HG03139 (cell line): ENCODE data around the gene PTPRN2.
"Not testable (repeated sequence)": the region's sequence is repeated elsewhere in the genome, so short reads cannot be mapped to it uniquely, and the experiment has no call there.

ENCODE experiments used
- ATAC-seq: cut with Tn5 transposase; IDR thresholded peaks from one replicate; pipeline ENCODE4 v1.9.1; 2021; ENCODE audit not compliant: unreplicated experiment

PTPRN2 gene

DNA sequence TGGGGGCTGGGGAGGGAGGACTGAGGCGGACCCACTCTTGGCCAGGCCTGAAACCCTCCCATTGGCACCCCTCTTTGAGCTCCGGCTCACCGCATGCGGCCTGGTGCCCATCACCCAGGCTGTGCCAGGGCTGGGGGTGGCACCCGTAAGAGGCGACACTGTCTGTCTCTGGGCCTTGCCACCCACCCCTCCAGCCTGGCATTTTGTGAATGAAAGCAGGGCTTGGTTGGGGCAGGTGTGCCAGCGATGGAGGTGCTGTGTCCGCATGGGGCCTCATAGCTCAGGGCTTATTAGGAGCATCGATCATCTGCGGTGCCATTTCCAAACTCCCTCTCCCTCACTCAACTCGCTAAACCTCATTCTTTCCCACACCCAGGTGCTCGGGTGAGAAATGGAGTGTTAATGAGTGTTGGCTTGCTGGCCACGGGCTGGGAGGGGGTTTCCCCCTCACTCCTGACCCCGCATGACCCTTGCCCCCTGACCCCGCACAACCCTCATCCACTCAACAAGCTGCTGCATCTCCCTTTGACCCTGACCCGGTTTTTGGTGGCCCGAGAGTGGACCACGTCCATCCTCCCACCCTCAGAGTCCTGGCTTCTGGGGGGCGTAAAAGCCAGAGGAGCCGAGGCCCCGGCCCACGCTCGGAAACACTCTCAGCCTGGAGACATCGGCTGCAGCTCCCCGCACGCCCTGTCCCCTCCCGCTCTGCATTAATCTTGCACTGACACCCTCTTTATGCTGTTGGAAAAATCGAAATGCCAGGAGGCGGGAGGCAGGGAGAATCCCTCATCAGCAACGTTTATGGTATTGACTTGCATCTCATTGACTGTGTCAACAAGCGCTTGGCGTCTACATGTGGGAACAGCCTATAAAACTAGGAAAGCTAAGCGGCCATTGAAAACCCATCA is 1089.6 kb downstream of the PTPRN2 start:
- ATAC-seq = no peak

DNA sequence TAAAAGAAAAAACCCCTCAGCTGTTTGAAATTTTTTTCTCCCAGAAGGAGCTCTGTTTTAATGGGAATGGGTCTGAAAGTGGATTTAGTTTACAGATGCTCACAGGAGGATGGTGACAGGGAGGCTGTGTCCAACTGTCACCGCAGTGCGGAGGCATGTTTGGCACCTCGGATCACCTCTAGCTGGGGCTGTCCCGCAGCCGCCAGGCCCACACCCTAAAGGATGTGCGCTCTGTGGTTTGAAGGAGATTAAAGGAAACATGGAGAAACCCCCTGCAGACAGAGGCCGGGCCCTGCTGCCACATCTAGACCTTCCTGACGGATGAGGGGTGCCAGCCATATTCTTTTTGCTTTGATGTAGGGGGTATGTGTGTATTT is 1090.3 kb downstream of the PTPRN2 start:
- ATAC-seq = no peak

DNA sequence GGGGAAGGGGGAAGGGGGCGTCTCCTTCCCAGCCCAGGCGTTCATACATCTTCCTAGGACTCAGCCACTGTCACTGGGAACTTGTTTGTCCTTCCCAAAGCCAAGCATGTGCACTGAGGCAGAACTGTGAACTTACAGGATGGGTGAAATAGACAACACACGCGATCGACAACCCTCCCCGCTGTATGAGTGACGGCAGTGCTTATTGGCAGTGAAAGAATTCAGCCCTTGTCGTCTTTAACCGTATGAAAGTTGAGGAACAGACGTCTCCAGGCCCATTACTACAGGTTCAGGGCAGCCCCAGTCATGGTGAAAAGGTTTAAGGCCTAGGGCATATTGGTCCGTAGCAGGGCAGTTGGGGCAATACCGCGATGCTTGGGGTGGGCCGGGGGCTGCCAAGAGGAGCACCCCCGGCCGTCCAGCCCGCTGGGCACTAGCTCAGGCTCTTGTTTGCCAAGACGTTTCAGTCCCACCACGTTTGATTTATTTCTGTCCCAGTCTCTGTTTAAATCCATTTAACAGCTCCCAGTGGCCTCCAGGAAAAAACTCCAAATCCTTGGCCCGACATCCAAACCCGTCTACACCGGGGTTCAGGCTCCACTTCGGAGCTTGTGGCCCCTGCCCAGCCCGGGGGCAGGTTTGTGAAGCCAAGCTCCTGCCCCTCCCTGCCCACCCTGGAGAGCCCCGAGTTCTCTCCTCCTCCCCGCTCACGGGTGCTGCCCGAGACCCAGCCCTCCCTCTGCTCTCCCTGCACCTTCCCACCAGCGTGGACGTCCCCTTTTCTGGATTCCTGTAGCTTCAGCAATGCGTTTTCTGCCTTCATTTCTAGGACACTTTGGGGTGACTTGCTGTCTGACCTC is 1091.0 kb downstream of the PTPRN2 start:
- no peak for ATAC-seq

DNA sequence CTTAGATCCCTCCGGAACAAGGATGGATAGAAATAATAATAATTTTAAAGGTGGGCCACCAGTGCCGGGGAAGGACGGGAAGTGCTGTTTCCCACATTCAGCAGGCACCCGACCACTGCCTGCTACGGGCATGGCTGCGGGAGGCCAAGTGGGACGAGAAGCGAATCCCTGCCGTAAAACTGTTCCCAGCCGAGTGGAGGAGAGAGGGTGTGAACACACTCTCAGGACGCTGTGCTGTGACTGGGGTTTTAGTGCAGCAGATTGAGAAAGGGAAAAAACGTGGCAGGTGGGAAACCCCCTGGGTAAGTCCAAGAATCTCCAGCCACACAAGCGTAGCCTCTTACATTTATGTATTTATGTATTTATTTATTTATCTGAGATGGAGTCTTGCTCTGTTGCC is 1092.0 kb downstream of the PTPRN2 start:
- no peak for ATAC-seq

DNA sequence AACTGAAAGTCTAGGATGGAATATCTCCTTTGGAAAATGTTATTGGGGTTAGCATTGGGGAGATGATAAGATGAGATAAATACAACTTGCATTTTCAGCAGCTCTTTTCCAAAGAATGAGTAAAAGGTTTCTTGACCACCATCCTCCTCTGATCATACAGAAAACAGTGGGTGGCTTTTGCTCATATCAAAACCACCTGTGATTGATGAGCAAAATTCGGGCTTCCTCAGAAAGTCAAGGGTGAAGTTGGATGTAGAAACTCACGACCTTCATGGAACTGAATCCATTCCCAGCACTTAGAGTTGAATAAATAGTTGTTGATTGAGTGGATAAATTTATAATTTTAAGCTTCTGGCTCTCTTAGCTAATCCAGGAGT is 1092.5 kb downstream of the PTPRN2 start:
- no peak for ATAC-seq

DNA sequence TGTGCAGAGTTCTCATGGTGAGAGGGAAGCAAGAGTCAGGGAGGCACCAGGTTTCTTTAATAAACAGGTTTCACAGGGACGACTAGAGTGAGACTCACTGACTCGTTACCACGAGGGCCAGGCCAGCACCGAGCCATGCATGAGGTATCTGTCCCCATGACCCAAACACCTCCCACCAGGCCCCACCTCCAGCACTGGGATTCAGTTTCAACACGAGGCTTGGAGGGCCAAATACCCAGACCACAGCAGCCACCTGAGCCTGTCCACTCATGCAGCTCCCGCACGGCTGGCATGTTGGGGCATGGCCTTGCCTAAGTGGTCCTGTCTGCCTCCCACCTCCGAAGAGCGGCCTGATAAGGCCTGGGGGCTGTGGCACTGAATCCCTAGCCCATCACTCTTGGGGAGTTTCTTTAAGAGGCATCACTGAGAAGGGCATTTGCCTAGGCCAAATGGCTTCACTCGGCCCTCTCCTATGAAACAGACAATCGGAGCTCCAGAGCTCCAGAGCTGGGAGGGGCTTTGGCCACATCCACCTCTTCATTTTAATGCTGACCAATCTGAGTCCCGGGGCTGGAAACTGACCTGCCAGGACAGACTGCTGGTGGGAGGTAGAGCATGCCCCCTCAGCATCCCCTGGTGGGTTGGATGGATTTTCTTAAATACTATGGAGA is 1093.0 kb downstream of the PTPRN2 start:
- ATAC-seq = no peak

DNA sequence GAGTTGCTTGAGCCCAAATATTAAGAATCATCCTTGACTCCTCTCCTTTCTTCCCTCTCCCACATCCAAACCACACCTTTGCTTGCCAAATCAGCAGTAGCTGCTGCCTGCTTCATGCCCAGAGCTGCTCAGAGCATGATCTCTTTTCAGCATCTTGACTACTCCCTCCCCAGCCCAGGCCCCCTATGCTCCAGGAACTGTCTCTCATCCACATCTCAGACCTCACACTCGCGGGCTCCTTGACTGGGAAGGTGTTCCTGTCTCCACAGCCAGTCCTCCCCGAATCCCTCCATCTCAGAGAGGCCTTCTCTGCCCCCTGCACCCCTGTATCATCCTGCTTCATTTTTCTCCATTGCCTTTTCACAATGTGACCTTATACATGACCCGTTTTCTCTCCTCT is 1093.8 kb downstream of the PTPRN2 start:
- ATAC-seq = no peak

DNA sequence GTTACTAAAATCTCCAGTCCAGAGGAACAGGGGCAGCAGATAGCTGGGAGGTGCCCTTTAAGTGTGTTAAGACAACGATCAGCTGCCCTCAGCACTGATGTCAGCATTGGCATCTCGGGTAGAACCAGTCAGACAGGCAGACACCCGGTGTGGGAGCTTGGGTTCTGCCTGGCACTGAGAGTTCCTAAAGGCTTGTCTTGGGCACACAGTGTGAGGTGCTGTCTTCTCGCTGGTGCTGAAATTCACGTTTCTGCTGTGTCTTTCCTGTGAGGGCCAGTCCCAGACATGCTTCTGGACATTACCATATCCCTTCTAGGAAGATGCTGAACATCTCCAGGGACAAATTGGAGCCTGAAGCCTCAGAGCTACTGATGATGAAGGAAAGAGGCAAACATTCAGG is 1094.6 kb downstream of the PTPRN2 start:
- no peak for ATAC-seq

DNA sequence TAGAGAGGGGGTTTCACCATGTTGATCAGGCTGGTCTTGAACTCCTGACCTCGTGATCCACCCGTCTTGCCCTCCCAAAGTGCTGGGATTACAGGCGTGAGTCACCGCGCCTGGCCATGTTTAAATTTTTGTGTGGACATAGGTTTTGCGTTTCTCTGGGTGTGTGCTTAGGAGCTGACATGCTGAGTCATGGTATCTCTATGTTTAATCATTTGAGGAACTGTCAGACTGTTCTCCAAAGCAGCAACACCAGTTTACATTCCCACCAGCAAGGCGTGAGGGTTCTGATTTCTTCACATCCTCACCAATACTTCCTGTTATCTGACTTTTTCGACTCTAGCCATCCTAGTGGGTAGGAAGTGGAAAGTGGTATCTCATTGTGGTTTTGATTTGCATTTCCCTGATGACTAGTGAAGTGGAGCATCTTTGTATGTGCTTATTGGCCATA is 1097.1 kb downstream of the PTPRN2 start:
- ATAC-seq = no peak

DNA sequence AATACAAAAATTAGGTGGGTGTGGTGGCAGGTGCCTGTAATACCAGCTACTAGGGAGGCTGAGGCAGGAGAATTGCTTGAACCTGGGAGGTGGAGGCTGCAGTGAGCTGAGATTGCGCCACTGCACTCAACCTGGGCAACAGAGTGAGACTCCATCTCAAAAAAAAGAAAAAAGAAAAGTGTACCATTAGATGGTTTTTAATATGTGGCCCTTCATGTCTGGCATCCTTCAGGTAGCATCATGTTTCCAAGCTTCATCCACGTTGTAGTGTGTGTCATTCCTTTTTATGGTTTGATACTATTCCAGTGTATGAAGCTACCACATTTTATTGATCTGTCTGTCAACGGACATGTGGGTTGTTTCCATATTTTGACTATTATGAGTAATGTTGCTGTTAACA is 1097.8 kb downstream of the PTPRN2 start:
- ATAC-seq = not testable (repeated sequence)
